WTC11 (cell line): ENCODE measurements around the gene SOCS2.

Experiments used
- CTCF ChIP-seq: fragments of 200-600 bp; IDR thresholded peaks from 2 replicates; pipeline ENCODE4 v1.8.0; 2022; ENCODE audit warnings: antibody characterized with exemption
- MAX ChIP-seq: sonication (generic); formaldehyde crosslinking; IDR thresholded peaks from 2 replicates; pipeline ENCODE4 v1.8.0; 2022; ENCODE audit warnings: mild to moderate bottlenecking, missing genetic modification reagents
- NR1H2 ChIP-seq: sonication (generic); formaldehyde crosslinking; IDR thresholded peaks from 2 replicates; pipeline ENCODE4 v1.9.0; 2021; ENCODE audit warnings: mild to moderate bottlenecking, moderate library complexity, missing genetic modification reagents
- NR3C1 ChIP-seq: sonication (generic); formaldehyde crosslinking; conservative IDR thresholded peaks from 2 replicates; pipeline ENCODE4 v1.8.1; 2023; ENCODE audit warnings: low read depth, mild to moderate bottlenecking, missing genetic modification reagents
- RELA ChIP-seq: sonication (generic); formaldehyde crosslinking; IDR thresholded peaks from 2 replicates; pipeline ENCODE4 v1.8.1; 2022; ENCODE audit warnings: missing genetic modification reagents, mild to moderate bottlenecking, borderline replicate concordance
- ZNF423 ChIP-seq: fragments of 250-450 bp; sonication (Bioruptor Pico); IDR thresholded peaks from 2 replicates; pipeline ENCODE4 v2.1.2; 2022; ENCODE audit warnings: mild to moderate bottlenecking, moderate library complexity

GRCh38 chr12:93539821-93540220 is 32.7 kb upstream of the SOCS2 start:
- no peak for TF ChIP-seq ZNF423 (CRISPR knock-in tag)
- TF ChIP-seq CTCF, result no peak
- TF ChIP-seq RELA (CRISPR knock-in tag), result no peak
- TF ChIP-seq MAX (CRISPR knock-in tag), result no peak
- TF ChIP-seq NR1H2, result no peak
- no peak for TF ChIP-seq NR3C1 (CRISPR knock-in tag)
